H1 (cell line): ENCODE results near the gene DCAF15. TPM values are rescaled to one million over a fixed set of nuclear protein-coding genes. Genes with fewer than 3 reads are reported as not detected.

Experiments
- BCL11A ChIP-seq, 2 experiments: IDR thresholded peaks; one replicate each; pipeline ENCODE4 v1.6.1; 2011; ENCODE audit warnings: low read depth in 2 of 2, low read length in 2 of 2, mild to moderate bottlenecking in 2 of 2
- CBX8 ChIP-seq: fragments of 300-800, 300-1000 bp; sonication (generic); IDR thresholded peaks from 2 replicates; pipeline ENCODE4 v1.7.1; 2016; ENCODE audit warnings: low read depth, low read length, borderline replicate concordance
- CHD2 ChIP-seq: IDR thresholded peaks from 2 replicates; pipeline ENCODE4 v1.6.1; 2012; ENCODE audit warnings: low read length, improper control_type of control experiment
- CTBP2 ChIP-seq: IDR thresholded peaks from 2 replicates; pipeline ENCODE4 v1.7.0; 2011; ENCODE audit warnings: borderline replicate concordance, mild to moderate bottlenecking, moderate library complexity, mixed read lengths, low read length; ENCODE audit not compliant: insufficient read depth, insufficient read length
- CTCF ChIP-seq, 3 experiments: IDR thresholded peaks; 1 replicate in 2 of 3; 2 replicates in 1 of 3; pipeline versions ENCODE4 v1.5.1 to v1.6.1; 2011; ENCODE audit warnings: low read length in 3 of 3, mild to moderate bottlenecking in 3 of 3, inconsistent platforms in 2 of 3, low read depth in 1 of 3, moderate library complexity in 1 of 3; ENCODE audit not compliant: insufficient read depth in 1 of 3; ENCODE audit errors: control extremely low read depth in 1 of 3
- GABPA ChIP-seq: IDR thresholded peaks from 2 replicates; pipeline ENCODE4 v1.6.1; 2011; ENCODE audit warnings: mild to moderate bottlenecking, low read length, moderate library complexity, borderline replicate concordance; ENCODE audit not compliant: insufficient read depth
- KDM1A ChIP-seq: fragments of 200-600, 300-600 bp; sonication (generic); IDR thresholded peaks from 2 replicates; pipeline ENCODE4 v1.7.1; 2016; ENCODE audit warnings: mild to moderate bottlenecking, low read length, borderline replicate concordance
- KDM4A ChIP-seq: IDR thresholded peaks from one replicate; pipeline ENCODE4 v1.7.1; 2012; ENCODE audit warnings: low read depth, mild to moderate bottlenecking, moderate library complexity, low read length, inconsistent platforms; ENCODE audit not compliant: severe bottlenecking
- KDM5A ChIP-seq: fragments of 200-600 bp; IDR thresholded peaks from 2 replicates; pipeline ENCODE4 v1.7.1; 2012; ENCODE audit warnings: mild to moderate bottlenecking, low read length, inconsistent platforms, mixed read lengths
- MAFK ChIP-seq: IDR thresholded peaks from 2 replicates; pipeline ENCODE4 v1.6.1; 2012; ENCODE audit warnings: low read depth, mild to moderate bottlenecking, improper control_type of control experiment, low read length
- PHF8 ChIP-seq: fragments of 200-600 bp; sonication (generic); conservative IDR thresholded peaks from 2 replicates; pipeline ENCODE4 v1.7.1; 2012; ENCODE audit warnings: low read depth, mild to moderate bottlenecking, inconsistent platforms, low read length, moderate library complexity
- POLR2A ChIP-seq, 2 experiments: IDR thresholded peaks; 1 replicate in 1 of 2; 2 replicates in 1 of 2; pipeline ENCODE4 v1.6.1; 2011; ENCODE audit warnings: low read depth in 2 of 2, low read length in 2 of 2, mild to moderate bottlenecking in 2 of 2; ENCODE audit errors: control extremely low read depth in 1 of 2
- RNF2 ChIP-seq: fragments of 200-900, 300-1000 bp; sonication (generic); IDR thresholded peaks from 2 replicates; pipeline ENCODE4 v1.7.1; 2016; ENCODE audit warnings: borderline replicate concordance, low read depth, mild to moderate bottlenecking, antibody characterized with exemption, low read length; ENCODE audit not compliant: poor library complexity, severe bottlenecking; ENCODE audit errors: missing control alignments
- SAP30 ChIP-seq: fragments of 300-600 bp; sonication (generic); IDR thresholded peaks from 2 replicates; pipeline ENCODE4 v1.7.1; 2012; ENCODE audit warnings: low read length, moderate library complexity, mild to moderate bottlenecking, inconsistent platforms; ENCODE audit not compliant: insufficient read depth, insufficient replicate concordance
- SIX5 ChIP-seq: IDR thresholded peaks from 2 replicates; pipeline ENCODE4 v1.6.1; 2011; ENCODE audit warnings: mild to moderate bottlenecking, low read depth, low read length
- SRF ChIP-seq: IDR thresholded peaks from 2 replicates; pipeline ENCODE4 v1.6.1; 2011; ENCODE audit warnings: mild to moderate bottlenecking, low read depth, low read length, moderate library complexity
- SUZ12 ChIP-seq: fragments of 200-600 bp; sonication (generic); IDR thresholded peaks from 2 replicates; pipeline ENCODE4 v1.6.1; 2012; ENCODE audit warnings: mild to moderate bottlenecking, inconsistent platforms, low read length, moderate library complexity, mixed read lengths
- TAF7 ChIP-seq: optimal IDR thresholded peaks from 2 replicates; pipeline ENCODE3; 2011; ENCODE audit warnings: low read depth, mild to moderate bottlenecking, inconsistent platforms, low read length, moderate library complexity, borderline replicate concordance
- TEAD4 ChIP-seq: IDR thresholded peaks from 2 replicates; pipeline ENCODE4 v1.6.1; 2012; ENCODE audit warnings: low read depth, low read length, inconsistent platforms, mixed read lengths
- USF2 ChIP-seq: IDR thresholded peaks from 2 replicates; pipeline ENCODE4 v1.6.1; 2011; ENCODE audit warnings: low read length, improper control_type of control experiment
- polyA plus RNA-seq, 7 experiments: library from polyadenylated mRNA; depleted of rRNA in 3 of 7; stranded (reverse) in 5 of 7; unstranded in 2 of 7; fragments of >200 nt in 5 of 7; fragments of 200-250 nt in 2 of 7; gene quantifications; 1 replicate in 5 of 7; 2 replicates in 1 of 7; 4 replicates in 1 of 7; pipeline versions ENCODE4 v1.2.1 to v1.2.3, GENCODE V29; 2011 to 2013; ENCODE audit warnings: missing spikeins in 2 of 7, mixed read lengths in 2 of 7
- total RNA-seq: library from RNA; stranded (reverse); fragmentation: NEBNext Ultra II Directional; extraction: Animal tissue kit (Norgen Biotek cat#: 25700); gene quantifications from 2 replicates; pipeline ENCODE4 v1.2.1, GENCODE V29; 2021

The DCAF15 gene
- total and polyA plus RNA-seq, 2 of the 8 experiments (the other 6 are each of a cell fraction or from before 2014, with no cell fraction given): 68.7 to 80.8 TPM

GRCh38 chr19:14005349-14006084 is 53.2 kb downstream of the DCAF15 start (continued):
- TF ChIP-seq KDM5A: no peak
- TF ChIP-seq BCL11A (IDR thresholded peaks at IDR 0.05; ENCODE audit: low read depth in 2 of 2, low read length in 2 of 2): no peak
- no peak for TF ChIP-seq TAF7
- TF ChIP-seq GABPA: no peak
- no peak for TF ChIP-seq SAP30
- TF ChIP-seq POLR2A (IDR thresholded peaks at IDR 0.05; ENCODE audit: control extremely low read depth in 1 of 2, low read depth in 2 of 2, low read length in 2 of 2): peak; percentile 69 to 71
- no peak for TF ChIP-seq CTCF (IDR thresholded peaks at IDR 0.05; ENCODE audit: control extremely low read depth in 1 of 3, insufficient read depth in 1 of 3, low read depth in 1 of 3, low read length in 3 of 3)
- TF ChIP-seq CTBP2: no peak
- no peak for TF ChIP-seq KDM4A
- no peak for TF ChIP-seq SIX5
- no peak for TF ChIP-seq RNF2
- TF ChIP-seq SRF: no peak
- TF ChIP-seq TEAD4: no peak
- TF ChIP-seq USF2: no peak
- TF ChIP-seq CHD2: no peak
- peak; percentile 59; the same call in 1 of the 2 replicates for TF ChIP-seq PHF8
- no peak for TF ChIP-seq CBX8
- peak; percentile 99 for TF ChIP-seq KDM1A
- no peak for TF ChIP-seq MAFK
- no peak for TF ChIP-seq SUZ12
